Occipital lobe (tissue), 2 donors: ENCODE results near the gene DDX53. TPM values are rescaled to one million over a fixed set of nuclear protein-coding genes. Genes with fewer than 3 reads are reported as not detected.

ENCODE experiments used
- DNase-seq: peaks from one replicate; lab custom pipeline; 2025; lab: John Stamatoyannopoulos, UW
- total RNA-seq: library from RNA; depleted of rRNA; stranded (reverse); fragments of >200 nt; gene quantifications from one replicate; pipeline ENCODE4 v1.2.3, GENCODE V29; 2014

DDX53 gene
- not detected for total RNA-seq

DNA sequence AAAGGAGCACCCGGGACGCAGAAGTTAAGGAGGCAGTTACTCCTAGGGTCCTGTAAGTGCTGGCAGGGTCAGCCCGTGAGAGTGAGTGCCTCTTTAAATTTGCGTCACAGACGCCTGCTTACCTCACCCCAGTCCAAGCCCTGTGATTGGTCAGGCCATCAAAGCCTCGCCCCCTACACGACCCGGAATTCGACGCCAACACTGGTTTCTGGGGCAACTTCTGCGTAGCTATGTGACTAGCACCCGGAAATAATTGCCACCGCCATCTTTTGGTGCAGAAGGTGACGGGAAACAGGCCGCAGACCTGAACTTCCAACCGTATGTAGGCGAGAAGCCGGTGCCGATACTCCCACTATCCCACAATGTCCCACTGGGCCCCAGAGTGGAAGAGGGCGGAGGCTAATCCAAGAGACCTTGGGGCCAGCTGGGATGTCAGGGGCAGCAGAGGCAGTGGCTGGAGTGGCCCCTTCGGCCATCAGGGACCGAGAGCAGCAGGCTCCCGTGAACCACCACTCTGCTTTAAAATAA, at the start of gene DDX53:
Gene DDX53 (plus strand): TSS at position 265 of the 528 bp plus-strand sequence. CDS start 98 bp downstream, at position 363.
- DNase-seq: no peak

DNA sequence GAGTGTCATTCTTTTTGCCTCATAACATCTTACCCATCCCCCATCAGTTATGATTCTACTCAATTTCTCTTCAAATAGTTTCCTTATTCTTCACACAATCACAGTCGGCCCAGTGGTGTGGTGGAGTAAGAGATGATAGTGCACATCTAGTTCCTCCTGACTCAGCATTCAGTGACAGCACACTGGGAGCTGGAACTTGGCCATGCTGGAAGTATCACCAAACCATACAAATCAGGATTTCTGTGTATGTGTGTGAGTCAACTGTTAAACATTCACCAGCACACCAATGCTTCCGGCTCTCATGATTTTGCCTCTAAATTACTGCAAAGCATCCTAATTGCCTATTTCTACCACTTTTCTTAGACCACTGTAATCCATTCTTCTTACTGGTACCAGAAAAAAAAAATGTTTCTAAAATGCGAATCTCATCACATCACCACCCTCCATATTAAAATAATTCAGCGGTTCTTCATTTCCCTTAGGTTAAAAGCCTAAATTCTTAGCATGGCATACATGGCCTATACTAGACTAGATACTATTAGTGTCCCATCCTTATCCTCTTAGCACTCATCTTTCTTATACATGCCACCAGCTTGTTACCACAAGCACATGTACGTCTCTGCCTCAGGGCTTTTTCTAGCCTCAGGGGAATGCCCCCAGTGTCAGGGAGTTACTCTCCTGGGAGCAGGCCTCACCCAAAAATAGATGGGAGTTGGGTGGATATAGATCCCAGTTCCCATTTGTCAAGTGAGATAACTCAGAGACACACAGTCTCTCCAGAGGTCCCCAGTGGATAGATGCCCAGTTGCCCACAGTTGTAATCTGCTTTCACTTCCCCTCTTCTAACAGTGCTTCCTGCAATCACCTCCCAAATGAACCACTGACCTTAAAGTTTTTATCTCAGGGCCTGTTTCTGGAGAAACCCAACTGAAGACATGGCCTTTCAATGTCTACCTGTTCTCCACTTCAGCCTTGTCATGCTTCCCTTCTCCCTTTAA, 49.2 kb upstream of the DDX53 start:
- no peak for DNase-seq

DNA sequence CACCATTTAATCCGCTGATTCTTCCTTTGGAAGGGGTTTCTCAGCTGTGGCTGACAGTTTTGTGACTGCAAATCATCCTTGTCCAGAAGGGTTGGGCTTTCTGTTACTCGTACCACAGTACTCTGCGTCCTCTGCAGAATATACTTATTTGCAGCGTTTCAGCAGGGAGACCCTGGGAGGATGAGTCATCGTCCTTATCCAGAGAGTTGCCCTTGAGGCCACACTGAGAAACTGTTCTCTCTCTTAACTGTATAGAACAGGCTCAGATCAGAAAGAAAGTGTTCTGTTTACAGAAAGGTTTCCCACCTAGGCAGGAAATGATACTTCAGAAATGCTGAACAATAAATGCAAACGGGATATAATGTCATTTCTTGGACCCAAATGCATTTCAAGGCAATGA, 47.8 kb upstream of the DDX53 start:
- DNase-seq: no peak

DNA sequence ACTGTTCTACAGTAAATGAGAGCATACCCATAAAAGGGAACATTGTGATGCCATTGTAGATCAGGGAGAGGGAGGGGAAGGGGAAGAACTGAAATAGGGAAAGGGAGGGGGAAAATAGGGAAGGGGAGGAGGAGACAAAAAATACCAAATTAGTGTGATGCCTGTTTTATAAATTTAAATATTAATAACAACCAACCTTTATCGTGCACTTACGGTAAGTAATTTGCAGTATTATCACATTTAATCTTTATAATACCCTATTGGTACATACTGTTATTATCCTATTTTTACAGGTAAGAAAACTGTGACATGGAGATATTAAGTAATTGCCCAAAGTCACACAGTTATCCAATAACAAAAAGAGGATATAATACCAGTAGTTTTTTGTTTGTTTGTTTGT, 41.5 kb upstream of the DDX53 start:
- DNase-seq: no peak

- no peak for DNase-seq
Measured at GRCh38 chrX:22959204-22959920, 40.4 kb upstream of the DDX53 start.

DNA sequence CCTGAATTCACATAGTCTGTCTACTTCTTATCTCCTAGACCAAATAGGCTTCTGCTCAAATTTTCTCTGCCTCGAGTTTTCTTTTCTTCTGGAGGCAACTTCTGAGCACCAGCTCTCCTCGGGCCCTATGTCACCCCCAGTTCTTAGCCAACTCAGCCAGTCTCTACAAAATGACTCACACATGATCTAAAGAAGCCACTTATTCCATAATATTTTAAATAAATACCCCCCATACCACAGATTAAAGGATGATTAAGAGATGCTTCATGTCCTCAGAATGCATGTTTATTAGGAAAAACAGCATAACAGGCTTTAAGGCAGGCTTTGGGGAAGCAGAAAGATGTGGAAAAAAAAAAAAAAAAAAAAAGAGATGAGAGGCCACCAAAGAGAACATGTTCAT, 36.6 kb upstream of the DDX53 start:
- DNase-seq: no peak

DNA sequence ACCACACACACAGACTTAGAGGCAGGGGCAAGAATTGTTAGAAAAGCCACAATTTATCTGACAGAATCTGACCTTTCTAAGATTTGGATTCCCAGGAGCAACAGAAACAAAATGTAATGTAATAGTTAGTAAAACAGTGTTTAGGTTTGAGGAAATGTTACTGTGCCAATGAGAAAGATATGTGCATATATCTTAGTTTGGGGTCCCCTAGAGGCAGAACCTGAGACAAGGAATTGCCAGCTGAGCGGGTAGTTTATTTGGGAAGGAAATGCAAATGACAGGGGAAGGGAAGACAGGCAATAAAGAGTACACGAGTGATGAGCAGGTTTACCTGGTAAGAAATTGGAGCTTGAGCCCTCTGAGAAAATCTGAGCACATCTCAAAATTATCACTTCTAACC, 31.3 kb upstream of the DDX53 start:
- no peak for DNase-seq

- no peak for DNase-seq
Measured at GRCh38 chrX:22969411-22969810, 30.3 kb upstream of the DDX53 start.

GRCh38 chrX:22970861-22971260, 28.9 kb upstream of the DDX53 start:
- DNase-seq: no peak

- no peak for DNase-seq
Measured at GRCh38 chrX:22974616-22975015, 25.1 kb upstream of the DDX53 start.

- DNase-seq: no peak
Measured at GRCh38 chrX:22975786-22976185, 24.0 kb upstream of the DDX53 start.

- no peak for DNase-seq
Measured at GRCh38 chrX:22985958-22986357, 13.8 kb upstream of the DDX53 start.

- no peak for DNase-seq
Measured at GRCh38 chrX:22987452-22987851, 12.3 kb upstream of the DDX53 start.

DNA sequence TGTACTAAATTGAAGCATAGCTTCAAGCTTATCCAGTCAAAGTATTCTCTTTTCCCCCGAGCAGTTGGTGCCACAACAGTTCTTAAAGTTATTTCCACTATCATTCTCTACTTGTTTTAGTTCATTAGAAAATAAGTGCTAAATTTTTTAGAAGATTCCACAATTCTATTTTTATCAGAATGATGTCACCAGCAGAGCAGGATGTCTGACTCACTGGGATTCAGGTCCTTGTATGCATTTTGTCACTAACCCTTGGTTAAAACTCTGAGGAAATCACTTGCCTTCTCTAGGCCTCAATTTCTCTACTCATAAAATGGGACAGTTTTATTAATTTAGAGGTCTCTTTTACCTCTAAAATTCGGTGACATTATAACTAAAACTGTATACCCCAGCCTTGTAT, 3.4 kb downstream of the DDX53 start:
- DNase-seq: no peak

- no peak for DNase-seq
Measured at GRCh38 chrX:23008431-23009099, 8.8 kb downstream of the DDX53 start.

DNA sequence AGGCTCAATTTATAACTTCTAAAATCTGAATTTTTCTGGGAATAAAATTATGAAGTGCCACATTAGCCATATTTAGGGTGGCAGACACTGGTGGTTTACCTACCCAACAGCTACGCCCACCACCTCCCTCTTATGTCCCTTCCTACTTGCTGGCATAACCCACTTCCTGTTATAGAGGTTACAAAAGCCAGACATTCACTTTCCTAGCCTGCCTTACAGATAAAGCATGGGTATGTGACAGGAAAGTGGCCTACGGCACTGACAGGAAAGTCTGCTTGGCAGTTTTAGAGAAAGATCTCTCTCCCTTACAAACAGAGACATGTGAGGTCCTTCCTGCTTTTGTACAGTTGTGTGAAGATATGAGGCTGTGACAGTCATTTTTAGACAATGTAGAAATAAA, 12.4 kb downstream of the DDX53 start:
- no peak for DNase-seq

DNA sequence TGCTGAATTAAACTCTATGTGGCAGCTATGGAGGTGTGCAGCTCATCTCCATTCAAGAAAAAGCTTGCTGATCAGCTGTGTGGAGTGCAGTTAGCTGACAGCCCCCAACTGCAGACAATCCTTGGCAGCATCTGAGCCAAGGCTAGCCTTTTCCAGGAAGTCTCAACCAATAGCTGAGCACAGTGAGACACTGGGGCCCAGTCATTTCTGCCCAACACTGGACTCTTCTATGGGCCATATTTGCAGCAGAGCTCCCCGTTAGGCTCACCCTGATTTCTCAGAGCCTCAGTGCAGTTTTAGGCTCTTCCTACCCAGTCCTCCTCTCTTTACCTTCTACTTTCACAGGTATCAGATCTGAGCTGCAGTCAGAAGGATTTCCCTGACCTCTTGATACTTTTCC, 12.9 kb downstream of the DDX53 start:
- DNase-seq: no peak

- DNase-seq: no peak
Measured at GRCh38 chrX:23013366-23013765, 13.6 kb downstream of the DDX53 start.

DNA sequence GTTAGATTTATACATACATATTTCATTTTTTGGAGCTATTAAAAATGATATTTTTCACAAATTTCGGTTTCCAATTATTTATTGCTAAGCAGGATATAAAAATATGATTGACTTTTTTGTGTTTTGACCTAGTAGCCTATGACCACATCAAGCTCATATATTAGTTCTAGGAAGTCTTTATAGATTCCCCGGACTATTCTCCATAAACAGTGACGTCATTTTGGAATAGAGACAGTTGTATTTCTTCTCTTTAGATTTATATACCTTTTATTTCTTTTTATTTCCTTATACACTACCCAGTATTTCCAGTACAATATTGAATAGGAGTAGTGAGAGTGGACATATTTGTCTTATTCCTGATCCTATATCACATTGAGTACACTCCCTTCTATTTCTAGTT, 31.8 kb downstream of the DDX53 start:
- no peak for DNase-seq

GRCh38 chrX:23035493-23035892, 35.7 kb downstream of the DDX53 start:
- no peak for DNase-seq

GRCh38 chrX:23046443-23046842, 46.7 kb downstream of the DDX53 start:
- no peak for DNase-seq
